HG03196 (cell line): ENCODE measurements around the gene SCIN.
A peak's percentile ranks its signal among the peaks of the same experiment; 100 is the strongest.
"Not testable (repeated sequence)": the region's sequence is repeated elsewhere in the genome, so short reads cannot be mapped to it uniquely, and the experiment has no call there.

Experiments
- ATAC-seq: cut with Tn5 transposase; IDR thresholded peaks from one replicate; pipeline ENCODE4 v1.9.1; 2021; ENCODE audit not compliant: unreplicated experiment

SCIN gene

DNA sequence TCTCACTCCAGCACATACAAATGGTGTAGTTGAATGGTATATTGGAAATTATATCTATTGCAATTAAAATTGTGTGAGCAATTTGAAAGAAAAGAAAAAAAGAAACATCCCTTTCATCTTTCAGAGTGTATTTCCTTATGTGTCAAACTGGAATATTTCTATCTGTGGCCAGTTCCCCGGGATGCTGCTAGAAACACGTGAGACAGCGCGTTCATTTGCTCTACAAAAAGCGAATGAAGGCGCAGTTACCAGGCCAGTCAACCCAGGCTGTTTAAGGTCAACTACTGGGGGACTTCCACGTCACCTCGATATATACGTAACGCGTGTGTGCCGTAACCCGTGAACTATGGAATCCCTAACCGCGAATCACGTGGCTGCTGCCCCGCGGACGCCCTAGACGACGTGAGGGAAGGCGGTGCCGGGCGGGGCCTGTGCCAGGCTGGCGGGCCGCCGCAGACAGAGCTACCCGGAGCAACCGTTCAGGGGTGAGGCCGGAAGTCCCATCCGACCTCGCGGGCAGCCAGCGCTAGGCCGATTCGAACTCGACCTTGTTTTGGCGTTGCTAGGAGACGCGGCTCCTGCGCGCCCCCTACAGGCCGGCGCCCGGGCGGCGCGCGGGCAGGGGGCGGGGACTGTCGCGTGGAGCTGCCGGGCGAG is 115.8 kb downstream of the SCIN start:
- peak; percentile 86 for ATAC-seq

DNA sequence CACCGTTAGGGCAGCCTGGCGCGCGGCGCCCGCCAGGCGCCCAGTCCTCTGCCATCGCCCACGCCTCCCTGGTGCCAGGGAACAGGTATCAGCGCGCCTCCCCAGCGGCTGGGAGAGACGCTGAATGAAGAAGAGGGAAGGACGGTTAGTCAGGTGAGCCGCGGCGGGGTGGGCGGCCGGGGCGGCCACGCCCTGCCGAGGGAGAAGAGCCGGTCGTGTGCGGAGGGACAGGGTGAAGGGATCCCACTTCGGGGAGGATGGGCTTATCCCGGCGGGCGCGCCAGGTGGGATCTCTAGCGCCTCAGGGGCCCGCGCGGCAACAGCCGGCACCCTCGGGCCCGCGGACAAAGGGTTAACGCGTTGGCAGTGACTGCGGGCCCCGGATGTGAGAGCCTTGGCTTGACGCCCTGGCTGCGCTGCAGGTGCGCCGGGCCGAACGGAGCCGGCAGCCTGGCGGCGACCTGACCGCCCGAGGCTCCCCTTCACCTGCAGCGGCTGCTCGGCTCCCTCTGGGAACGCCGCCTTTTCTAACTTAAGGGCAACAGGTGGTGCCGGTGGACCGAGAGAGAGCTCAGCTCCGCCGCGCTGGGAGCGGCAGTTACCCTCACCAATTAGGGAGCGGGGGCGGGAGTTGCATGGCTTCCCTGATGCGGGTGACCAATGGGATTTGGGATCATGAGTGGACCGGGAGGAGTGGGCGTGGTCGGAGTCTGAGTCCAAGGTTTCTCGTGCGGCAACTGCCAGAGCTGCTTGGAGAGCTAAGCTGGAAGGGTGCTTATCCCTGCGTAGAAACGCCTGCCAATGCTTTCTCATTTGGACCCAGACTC is 116.6 kb downstream of the SCIN start, which contains the start of gene ARL4A:
Gene ARL4A (plus strand): TSS at position 743 of the 827 bp plus-strand sequence. CDS start 622 bp downstream, outside the sequence.
- peak; percentile 88 for ATAC-seq

- ATAC-seq = no peak
Measured at GRCh38 chr7:12687718-12688171, 117.2 kb downstream of the SCIN start.

DNA sequence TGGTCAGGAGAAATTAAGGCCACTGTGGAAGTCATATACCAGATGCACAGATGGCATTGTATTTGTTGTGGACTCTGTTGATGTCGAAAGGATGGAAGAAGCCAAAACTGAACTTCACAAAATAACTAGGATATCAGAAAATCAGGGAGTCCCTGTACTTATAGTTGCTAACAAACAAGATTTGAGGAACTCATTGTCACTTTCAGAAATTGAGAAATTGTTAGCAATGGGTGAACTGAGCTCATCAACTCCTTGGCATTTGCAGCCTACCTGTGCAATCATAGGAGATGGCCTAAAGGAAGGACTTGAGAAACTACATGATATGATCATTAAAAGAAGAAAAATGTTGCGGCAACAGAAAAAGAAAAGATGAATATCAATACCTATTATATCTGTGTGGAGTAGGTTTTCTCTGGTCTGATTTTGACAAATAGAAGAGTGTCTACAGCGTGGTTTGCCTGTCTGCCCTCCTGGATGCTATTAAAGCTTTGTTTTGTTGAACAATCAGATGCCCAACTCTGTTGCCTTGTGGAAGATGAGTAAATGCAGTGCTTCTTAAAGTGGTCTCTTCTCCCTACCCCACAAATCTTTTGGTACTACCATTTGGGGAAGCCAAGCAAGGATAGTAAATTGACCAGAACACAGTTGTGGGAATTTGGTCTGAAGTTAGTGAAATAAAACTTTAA is 118.1 kb downstream of the SCIN start:
- not testable (repeated sequence) for ATAC-seq

GRCh38 chr7:12689451-12689850 is 118.9 kb downstream of the SCIN start:
- ATAC-seq = no peak

GRCh38 chr7:12690041-12690878 is 119.7 kb downstream of the SCIN start:
- no peak for ATAC-seq

GRCh38 chr7:12691388-12691787 is 120.9 kb downstream of the SCIN start:
- ATAC-seq = not testable (repeated sequence)

GRCh38 chr7:12692035-12692434 is 121.5 kb downstream of the SCIN start:
- no peak for ATAC-seq

DNA sequence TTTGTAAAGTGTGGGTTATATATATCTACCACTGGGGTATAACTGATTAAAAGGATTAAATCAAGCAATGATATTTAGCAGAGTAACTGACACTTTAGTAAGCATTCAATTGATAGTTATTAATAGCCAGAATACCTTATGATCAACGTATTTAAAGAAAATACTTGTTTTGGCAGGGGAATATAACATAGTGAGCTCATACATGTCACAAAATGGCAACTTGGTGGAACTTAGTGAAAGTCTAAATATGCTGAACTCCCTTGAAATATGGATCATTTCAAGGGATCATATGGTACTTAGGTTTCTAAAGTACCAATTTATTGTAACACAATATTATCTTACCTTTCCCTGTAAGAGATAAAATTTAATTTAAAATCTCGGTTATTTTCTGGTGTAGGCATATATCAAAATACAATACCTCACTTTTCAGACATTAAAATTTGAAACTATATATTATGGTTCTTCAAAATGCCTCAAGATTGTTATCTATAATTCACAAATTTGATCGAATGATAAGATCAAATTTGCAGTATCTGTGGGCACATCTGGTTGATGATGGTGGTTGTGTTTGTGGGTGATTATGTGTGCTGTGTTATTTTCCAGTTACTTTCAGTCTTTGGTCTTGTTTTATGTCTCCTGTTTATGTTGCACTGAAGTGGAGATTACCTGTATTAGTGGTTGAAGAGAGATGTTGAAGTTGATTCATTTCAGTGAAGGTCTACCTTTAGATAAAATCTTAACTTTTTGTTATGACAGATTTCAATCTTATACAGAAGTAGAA is 122.1 kb downstream of the SCIN start:
- ATAC-seq = no peak

GRCh38 chr7:12694817-12695216 is 124.3 kb downstream of the SCIN start:
- ATAC-seq = no peak

- ATAC-seq = no peak
Measured at GRCh38 chr7:12695965-12696364, 125.4 kb downstream of the SCIN start.

DNA sequence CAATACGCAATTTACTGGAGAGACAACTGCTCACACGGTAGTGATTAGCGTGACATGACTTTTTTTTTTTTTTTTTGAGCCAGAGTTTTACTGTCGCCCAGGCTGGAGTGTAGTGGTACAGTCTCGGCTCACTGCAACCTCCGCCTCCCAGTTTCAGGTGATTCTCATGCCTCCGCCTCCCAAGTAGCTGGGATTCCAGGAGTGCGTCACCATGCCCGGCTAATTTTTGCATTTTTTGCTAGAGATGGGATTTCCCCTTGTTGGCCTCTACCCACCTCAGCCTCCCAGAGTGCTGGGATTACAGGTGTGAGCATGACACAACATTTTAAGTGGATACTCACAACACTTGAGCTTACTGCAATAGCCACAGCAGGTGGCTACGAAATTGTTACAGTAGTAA is 128.8 kb downstream of the SCIN start:
- ATAC-seq = no peak

GRCh38 chr7:12701433-12701832 is 130.9 kb downstream of the SCIN start:
- no peak for ATAC-seq

DNA sequence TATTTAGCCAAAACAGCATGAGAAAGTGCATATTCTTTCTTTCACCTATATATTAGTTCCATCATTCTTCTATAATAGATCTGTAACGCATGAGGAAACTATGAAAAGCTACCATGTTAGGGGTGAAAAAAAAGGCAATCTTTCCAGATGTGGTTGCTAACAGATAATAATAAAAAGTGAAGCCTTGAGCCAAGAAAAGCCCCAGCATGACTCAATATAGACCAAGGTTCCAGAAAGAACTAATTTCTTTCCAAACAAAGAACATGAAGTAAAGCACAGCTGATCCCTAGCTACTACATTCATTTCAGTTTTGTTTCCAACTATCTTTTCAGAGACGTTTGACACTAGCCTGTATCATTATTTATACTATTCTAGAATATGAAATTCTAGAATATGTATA is 133.4 kb downstream of the SCIN start:
- ATAC-seq = no peak

DNA sequence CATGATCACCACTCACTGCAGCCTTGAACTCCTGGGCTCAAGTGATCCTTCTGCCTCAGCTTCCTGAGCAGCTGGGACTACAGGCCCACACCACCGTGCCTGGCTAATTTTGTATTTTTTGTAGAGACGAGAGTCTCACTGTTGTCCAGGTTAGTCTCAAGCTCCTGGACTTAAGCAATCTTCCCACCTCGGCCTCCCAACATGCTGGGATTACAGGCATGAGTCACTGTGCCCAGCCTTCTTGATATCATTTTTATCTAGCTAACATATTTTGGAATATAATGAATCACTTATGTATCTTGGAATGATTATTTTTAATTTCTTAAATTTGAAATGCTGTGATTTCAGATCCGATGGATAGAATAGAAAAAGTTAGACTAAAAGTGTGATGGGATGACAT is 135.4 kb downstream of the SCIN start:
- ATAC-seq = no peak

DNA sequence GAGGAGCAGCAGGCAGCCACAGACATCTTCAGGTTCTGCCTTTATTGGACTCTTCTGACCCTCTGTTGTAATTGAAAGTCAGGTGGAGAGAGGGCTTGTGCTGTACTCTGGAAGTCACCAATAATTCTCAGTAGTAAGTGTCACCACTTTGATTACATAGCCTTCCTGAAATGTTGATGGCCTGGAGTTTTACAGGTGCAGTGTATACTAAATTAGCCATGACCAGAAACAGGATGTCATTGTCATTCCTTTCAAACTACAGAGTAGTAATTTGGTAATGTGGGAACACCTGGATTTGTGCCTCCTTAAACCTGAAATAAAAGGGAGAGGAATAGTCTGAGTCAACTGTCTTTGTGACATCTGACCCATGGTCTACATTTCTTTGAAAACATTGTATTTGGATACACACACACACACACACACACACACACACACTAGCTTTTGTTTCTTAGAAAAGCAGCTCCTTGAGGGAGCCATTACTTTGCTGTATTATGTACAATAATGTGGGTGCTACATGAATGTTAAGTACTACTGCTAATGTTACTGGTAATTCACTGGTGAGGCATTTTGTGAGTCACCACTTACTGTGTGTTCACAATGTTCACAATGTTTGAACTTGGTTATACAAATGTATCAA is 136.5 kb downstream of the SCIN start:
- no peak for ATAC-seq

DNA sequence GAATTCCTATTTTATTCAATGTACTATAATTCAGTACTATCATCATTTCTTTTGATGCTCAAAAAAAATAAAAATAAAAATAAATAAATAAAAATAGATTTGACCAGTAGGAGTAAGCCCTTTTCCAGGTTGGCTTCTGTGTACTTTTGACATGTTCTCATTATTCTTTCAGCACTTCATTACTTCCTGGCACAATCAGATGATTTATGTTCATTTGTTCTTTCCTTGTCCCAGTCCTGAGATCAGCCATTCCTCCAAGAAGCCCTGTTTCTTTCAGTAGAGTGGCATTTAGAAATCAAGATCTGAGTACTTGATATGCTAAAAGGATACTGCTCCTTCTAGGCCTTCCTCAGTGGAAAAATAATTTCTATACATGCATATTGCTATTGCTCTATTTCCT is 137.8 kb downstream of the SCIN start:
- ATAC-seq = no peak
